PC-9 (cell line): ENCODE results near the gene LDB1. TPM values are rescaled to one million over a fixed set of nuclear protein-coding genes. Genes with fewer than 3 reads are reported as not detected.
A peak's percentile ranks its signal among the peaks of the same experiment; 100 is the strongest.

Source experiments
- BruUV-seq: library from RNA; stranded (reverse); fragments of 400-500 nt; replicated peaks from 2 replicates; lab custom pipeline; 2021; lab: Mats Ljungman, UMichigan
- CTCF ChIA-PET: fragments of 300-600 bp; sonication (Branson Sonifier 250); formaldehyde crosslinking; loops from one replicate; lab custom pipeline; 2022; ENCODE audit warnings: antibody characterized with exemption; lab: Charles Lee
- POLR2A ChIA-PET: fragments of 300-600 bp; sonication (Branson Sonifier 250); formaldehyde crosslinking; loops from one replicate; lab custom pipeline; 2022; ENCODE audit warnings: antibody characterized with exemption; ENCODE audit not compliant: unreplicated experiment; lab: Charles Lee
- DNase-seq, 2 experiments: peaks; one replicate each; pipeline versions ENCODE4 v3.0.0 to v3.0.0-alpha.2; 2015 to 2022; ENCODE audit warnings: mixed read lengths in 1 of 2
- H2AFZ ChIP-seq: fragments of 200-600 bp; sonication (generic); 2 replicates; pipeline ENCODE4 v1.8.1; 2017; ENCODE audit warnings: antibody characterized with exemption
- H3F3A ChIP-seq: fragments of 200-600 bp; sonication (generic); 2 replicates; pipeline ENCODE4 v1.8.1; 2017; ENCODE audit warnings: antibody characterized with exemption, mild to moderate bottlenecking, low read depth; ENCODE audit not compliant: insufficient read depth
- H3K27ac ChIP-seq: fragments of 200-600 bp; sonication (generic); 2 replicates; pipeline ENCODE4 v1.6.1; 2016; ENCODE audit warnings: mixed run types
- H3K27me3 ChIP-seq: fragments of 200-600 bp; sonication (generic); 2 replicates; pipeline ENCODE4 v1.6.1; 2016; ENCODE audit warnings: low read depth, mixed run types; ENCODE audit not compliant: insufficient read depth
- H3K36me3 ChIP-seq: fragments of 200-600 bp; sonication (generic); 2 replicates; pipeline ENCODE4 v1.6.1; 2016; ENCODE audit warnings: low read depth, mixed run types
- H3K4me1 ChIP-seq: fragments of 200-600 bp; sonication (generic); replicated peaks from 2 replicates; pipeline ENCODE4 v1.6.1; 2016; ENCODE audit warnings: mixed run types; ENCODE audit not compliant: insufficient read depth
- H3K4me2 ChIP-seq: fragments of 200-600 bp; sonication (generic); 2 replicates; pipeline ENCODE4 v1.6.1; 2017; ENCODE audit warnings: mixed run types
- H3K4me3 ChIP-seq: fragments of 200-600 bp; sonication (generic); 2 replicates; pipeline ENCODE4 v1.6.1; 2016; ENCODE audit warnings: mixed run types
- H3K79me2 ChIP-seq: fragments of 200-600 bp; sonication (generic); 2 replicates; pipeline ENCODE4 v1.6.1; 2017; ENCODE audit warnings: low read depth, mixed run types
- H3K9me2 ChIP-seq: fragments of 200-600 bp; sonication (generic); 2 replicates; pipeline ENCODE4 v1.8.1; 2017; ENCODE audit warnings: mild to moderate bottlenecking; ENCODE audit not compliant: insufficient read depth
- H3K9me3 ChIP-seq: fragments of 200-600 bp; sonication (generic); 2 replicates; pipeline ENCODE4 v1.8.1; 2016; ENCODE audit warnings: low read depth; ENCODE audit not compliant: insufficient read depth
- H4K20me1 ChIP-seq: fragments of 200-600 bp; sonication (generic); 2 replicates; pipeline ENCODE4 v1.8.1; 2017; ENCODE audit not compliant: insufficient read depth
- EZH2 ChIP-seq: fragments of 200-600 bp; sonication (generic); IDR thresholded peaks from 2 replicates; pipeline ENCODE4 v1.8.0; 2017; ENCODE audit warnings: antibody characterized with exemption, low read depth
- intact Hi-C: fragments of 100-400 bp; cut with micrococcal nuclease; formaldehyde crosslinking; loops from one replicate; pipeline ENCODE4 v1.10.0; 2022; ENCODE audit not compliant: unreplicated experiment
- total RNA-seq: library from RNA; stranded (reverse); gene quantifications from 2 replicates; pipeline ENCODE4 v1.2.3, GENCODE V29; 2021
- TF ChIP-seq, protein P1 (sequence below): fragments of 200-600 bp; sonication (generic); conservative IDR thresholded peaks from 2 replicates; pipeline ENCODE4 v1.6.1; 2017; ENCODE audit warnings: mixed run types, antibody characterized with exemption, mild to moderate bottlenecking, moderate library complexity

The LDB1 gene
- total RNA-seq, 1 experiment from 2014 or later: 38.5 TPM

DNA sequence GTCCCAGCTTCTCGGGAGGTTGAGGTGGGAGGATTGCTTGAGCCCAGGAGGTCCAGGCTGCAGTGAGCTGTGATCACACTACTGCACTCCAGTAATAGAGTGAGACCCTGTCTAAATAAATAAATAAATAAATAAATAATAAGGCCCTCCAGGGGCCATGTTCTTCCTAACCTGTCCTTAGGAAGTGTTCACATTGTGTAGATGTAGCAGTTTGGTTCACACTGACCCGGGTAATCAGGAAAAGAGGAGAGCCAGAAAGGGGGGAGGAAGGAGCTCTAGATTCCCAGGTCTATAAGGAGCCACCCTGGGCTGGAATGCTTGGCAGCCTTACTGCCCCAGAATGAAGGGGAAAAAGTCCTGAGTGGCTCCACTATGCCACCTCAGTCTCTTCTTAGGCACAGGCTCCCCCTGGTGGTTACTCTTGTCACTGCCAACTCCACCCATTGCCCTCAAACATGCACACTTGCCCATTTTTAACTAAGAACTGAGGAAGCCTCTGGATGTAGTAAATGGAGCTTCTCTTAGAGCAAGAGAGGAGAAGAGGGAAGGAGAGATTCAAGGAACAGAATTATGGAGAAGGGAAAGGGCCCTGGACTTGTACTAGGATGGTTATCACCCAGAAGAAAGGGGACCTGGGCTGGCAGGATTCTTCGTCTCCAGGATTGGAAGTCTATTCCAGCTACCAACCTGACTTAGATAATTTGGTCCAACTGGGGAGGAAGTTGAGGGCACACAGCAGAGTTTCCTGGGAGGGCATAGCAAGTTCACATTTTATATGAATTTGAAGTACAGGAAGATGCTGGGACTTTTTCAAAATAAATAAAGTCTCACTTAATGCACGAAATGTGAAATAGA, 47.3 kb downstream of the LDB1 start:
- POLR2A ChIA-PET: no interaction called here

GRCh38 chr10:102069071-102069470, 51.1 kb downstream of the LDB1 start:
- Histone ChIP-seq H3K27ac (no peak overlapping the region), H3K4me3 (no peak overlapping the region), H3F3A (peaks cover 13% of the 10 kb centered on the region), H3K36me3 (no peaks in the 10 kb centered on the region), H2AFZ (no peak overlapping the region), H3K9me2 (no peaks in the 10 kb centered on the region), H3K4me1 (0 out of 2 replicates have a peak, but pooled peaks cover 6% of the 10 kb centered on the region), H3K27me3 (no peaks in the 10 kb centered on the region), H3K4me2 (no peak overlapping the region), H3K9me3 (no peaks in the 10 kb centered on the region), H3K79me2 (peaks cover 23% of the 10 kb centered on the region), H4K20me1 (0 out of 2 replicates have a peak, but pooled peaks cover 4% of the 10 kb centered on the region)
- BruUV-seq: no TSS peak
- TF ChIP-seq EZH2: no peak
- TF ChIP-seq, protein P1, sequence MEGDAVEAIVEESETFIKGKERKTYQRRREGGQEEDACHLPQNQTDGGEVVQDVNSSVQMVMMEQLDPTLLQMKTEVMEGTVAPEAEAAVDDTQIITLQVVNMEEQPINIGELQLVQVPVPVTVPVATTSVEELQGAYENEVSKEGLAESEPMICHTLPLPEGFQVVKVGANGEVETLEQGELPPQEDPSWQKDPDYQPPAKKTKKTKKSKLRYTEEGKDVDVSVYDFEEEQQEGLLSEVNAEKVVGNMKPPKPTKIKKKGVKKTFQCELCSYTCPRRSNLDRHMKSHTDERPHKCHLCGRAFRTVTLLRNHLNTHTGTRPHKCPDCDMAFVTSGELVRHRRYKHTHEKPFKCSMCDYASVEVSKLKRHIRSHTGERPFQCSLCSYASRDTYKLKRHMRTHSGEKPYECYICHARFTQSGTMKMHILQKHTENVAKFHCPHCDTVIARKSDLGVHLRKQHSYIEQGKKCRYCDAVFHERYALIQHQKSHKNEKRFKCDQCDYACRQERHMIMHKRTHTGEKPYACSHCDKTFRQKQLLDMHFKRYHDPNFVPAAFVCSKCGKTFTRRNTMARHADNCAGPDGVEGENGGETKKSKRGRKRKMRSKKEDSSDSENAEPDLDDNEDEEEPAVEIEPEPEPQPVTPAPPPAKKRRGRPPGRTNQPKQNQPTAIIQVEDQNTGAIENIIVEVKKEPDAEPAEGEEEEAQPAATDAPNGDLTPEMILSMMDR: no peak
- ChIA-PET POLR2A (no interaction called here), CTCF (no interaction called here)
- DNase-seq: no peak
- intact Hi-C loops: no loop called here

More for the DNA sequence above, 47.3 kb downstream of the LDB1 start:
- intact Hi-C loops: loop anchor here (1.0 to 2.0 kb wide), 3 partner anchors 233 to 860 kb away; no protein-coding TSS in a partner anchor
- Histone ChIP-seq H3K27ac (no peak overlapping the region), H3K4me3 (no peak overlapping the region), H3K4me2 (no peak overlapping the region), H3K9me3 (no peaks in the 10 kb centered on the region), H3K79me2 (peaks cover 1% of the 10 kb centered on the region), H3K9me2 (no peaks in the 10 kb centered on the region), H3K27me3 (no peaks in the 10 kb centered on the region), H3K4me1 (no peaks in the 10 kb centered on the region), H3F3A (peaks cover 6% of the 10 kb centered on the region; the same call in 1 of the 2 replicates), H4K20me1 (no peaks in the 10 kb centered on the region), H3K36me3 (no peaks in the 10 kb centered on the region), H2AFZ (no peak overlapping the region)
- CTCF ChIA-PET: interaction anchor here (0.6 to 2.0 kb wide), 5 partner anchors 28 to 233 kb away, joined by 3 to 12 read pairs (median 6); no protein-coding TSS in a partner anchor
- no TSS peak for BruUV-seq
- DNase-seq: peak in 1 of 2 experiments; percentile 72
- TF ChIP-seq EZH2: no peak
- TF ChIP-seq, protein P1: peak; percentile 87

DNA sequence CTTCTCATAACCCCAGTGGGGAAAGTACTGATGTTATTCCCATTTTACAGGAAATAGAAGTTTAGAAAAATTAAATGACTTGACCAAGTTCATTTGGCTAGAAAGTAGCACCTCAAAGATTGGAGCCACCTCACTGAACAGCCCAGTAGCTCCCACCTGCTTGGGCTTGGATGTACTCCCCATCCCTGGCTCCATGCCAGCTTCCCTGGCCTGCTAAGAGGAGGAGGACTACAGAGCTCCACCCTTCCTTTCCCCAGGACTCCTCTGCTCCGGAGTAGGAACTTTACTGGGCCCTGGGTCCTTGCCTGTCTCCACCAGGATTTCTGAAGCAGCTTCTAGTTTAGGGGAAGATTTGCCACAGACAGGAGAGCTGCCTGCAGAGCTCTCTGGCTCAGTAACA, 52.0 kb downstream of the LDB1 start:
- ChIA-PET POLR2A (no interaction called here), CTCF (interaction anchor here (0.6 kb wide), 1 partner anchor 625 kb away, joined by 11 read pairs; no protein-coding TSS in a partner anchor)
- intact Hi-C loops: no loop called here
- H3K27ac ChIP-seq: no peak overlapping the region
- 0 out of 2 replicates have a peak, but pooled peaks cover 6% of the 10 kb centered on the region for H3K4me1 ChIP-seq
- H3F3A ChIP-seq: peaks cover 13% of the 10 kb centered on the region
- DNase-seq: no peak
- no peak overlapping the region for H2AFZ ChIP-seq
- no peaks in the 10 kb centered on the region for H3K36me3 ChIP-seq
- H3K4me2 ChIP-seq: no peak overlapping the region
- no peak overlapping the region for H3K4me3 ChIP-seq
- no TSS peak for BruUV-seq
- H3K9me2 ChIP-seq: no peaks in the 10 kb centered on the region
- no peaks in the 10 kb centered on the region for H3K27me3 ChIP-seq
- TF ChIP-seq, protein P1: no peak
- H3K79me2 ChIP-seq: peaks cover 23% of the 10 kb centered on the region
- H4K20me1 ChIP-seq: 0 out of 2 replicates have a peak, but pooled peaks cover 4% of the 10 kb centered on the region
- H3K9me3 ChIP-seq: no peaks in the 10 kb centered on the region
